Ovary (tissue), 3 donors: Measurements from ENCODE around the gene TMEM74B.

Source experiments
- CTCF ChIP-seq, 3 donors: fragments of 450-650 bp in 2 of 3; fragments of 200-600 bp in 1 of 3; IDR thresholded peaks; one replicate each; pipeline versions ENCODE4 v1.5.1 to v1.8.0; 2016 to 2022; ENCODE audit warnings: antibody characterized with exemption in 3 of 3, mild to moderate bottlenecking in 1 of 3
- EP300 ChIP-seq: sonication (generic); formaldehyde crosslinking; IDR thresholded peaks from one replicate; pipeline ENCODE4 v1.6.1; 2017; ENCODE audit warnings: antibody characterized with exemption
- POLR2A ChIP-seq: fragments of 450-650 bp; IDR thresholded peaks from one replicate; pipeline ENCODE4 v1.6.1; 2017; ENCODE audit warnings: antibody characterized with exemption, mild to moderate bottlenecking, moderate library complexity
- donor health status: DM: no; HTN: no; CAD: no.

- TF ChIP-seq CTCF (IDR thresholded peaks at IDR 0.05) (no peak), EP300 (no peak), POLR2A (no peak)
Measured at GRCh38 chr20:1131354-1131753, 53.4 kb downstream of the TMEM74B start.
